Measurements from ENCODE around the gene OPCML.

Gene OPCML

DNA sequence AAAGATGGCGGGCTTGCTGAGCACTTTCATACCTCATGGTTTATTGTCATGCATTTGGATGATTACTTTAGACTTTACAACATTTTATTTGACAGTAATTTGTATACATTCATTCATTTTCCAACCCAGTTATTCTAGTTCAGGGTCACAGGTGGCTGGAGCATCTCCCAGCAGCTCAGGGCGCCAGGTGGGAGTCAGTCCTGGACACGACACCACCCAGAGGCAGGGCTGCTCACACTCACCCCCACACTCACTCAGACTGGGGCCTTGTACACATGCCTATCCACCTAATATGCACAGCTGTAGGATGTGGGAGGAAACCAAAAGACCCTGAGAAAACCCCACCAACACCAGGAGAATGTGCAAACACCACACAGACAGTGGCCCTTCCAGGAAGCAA, 123.9 kb downstream of the OPCML start:
- DNase-seq, result no peak

DNA sequence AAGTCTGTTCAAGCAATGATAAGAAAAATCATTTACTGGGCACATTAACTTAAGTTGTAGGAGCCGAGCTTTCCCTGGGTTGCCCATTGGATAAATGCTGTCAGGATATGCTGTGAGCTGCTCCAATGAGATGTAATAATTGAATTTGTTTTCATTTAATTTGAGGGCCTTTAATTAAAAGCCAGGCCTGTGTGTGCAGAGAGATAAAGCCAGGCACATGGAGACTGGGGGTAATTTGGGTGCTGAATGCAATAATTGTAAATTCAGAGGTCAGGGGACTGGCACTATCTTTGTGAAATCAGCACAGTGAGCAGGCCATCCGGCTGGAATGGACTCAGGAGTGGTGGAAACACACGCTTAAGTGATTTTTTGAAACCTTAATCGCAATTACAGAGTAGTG, 125.8 kb downstream of the OPCML start:
- no peak for DNase-seq

DNA sequence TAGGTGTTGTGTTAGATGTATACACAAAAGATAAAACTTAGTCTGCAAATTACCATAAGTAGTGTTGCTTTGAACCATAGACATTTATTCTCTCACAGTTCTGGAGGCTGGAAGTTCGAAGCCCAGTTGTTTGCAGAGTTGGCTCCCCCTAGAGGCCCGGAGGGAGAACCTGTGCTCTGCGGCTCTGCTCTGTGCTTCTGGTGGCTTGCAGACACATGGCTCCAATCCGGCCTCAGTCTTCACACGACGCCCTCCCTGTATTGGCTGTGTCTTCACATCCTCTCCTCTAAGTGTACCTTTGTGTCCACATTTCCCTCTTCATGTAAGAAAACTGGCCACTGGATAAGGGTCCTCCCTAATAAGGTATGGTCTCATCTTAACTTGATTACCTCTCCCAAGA, 128.4 kb downstream of the OPCML start:
- no peak for DNase-seq

DNA sequence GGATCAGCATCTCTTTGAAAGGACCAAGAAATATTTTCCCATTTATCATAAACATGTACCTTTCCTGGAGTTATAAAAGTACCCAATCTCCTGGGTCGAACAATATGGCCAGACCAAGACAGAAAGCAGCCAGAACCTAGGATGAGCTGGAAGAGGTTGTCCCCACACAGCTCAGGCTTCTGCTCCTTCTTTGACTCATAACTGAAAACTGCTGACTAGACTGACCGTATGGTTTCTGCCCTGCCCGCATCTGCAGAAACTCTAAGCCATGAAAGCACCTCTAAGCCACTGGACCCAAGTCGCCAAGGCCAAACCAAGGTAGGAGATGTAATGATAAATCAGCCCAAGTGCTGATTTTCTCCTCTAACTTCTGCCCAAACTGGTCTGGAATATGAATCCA, 129.8 kb downstream of the OPCML start:
- DNase-seq, result no peak

DNA sequence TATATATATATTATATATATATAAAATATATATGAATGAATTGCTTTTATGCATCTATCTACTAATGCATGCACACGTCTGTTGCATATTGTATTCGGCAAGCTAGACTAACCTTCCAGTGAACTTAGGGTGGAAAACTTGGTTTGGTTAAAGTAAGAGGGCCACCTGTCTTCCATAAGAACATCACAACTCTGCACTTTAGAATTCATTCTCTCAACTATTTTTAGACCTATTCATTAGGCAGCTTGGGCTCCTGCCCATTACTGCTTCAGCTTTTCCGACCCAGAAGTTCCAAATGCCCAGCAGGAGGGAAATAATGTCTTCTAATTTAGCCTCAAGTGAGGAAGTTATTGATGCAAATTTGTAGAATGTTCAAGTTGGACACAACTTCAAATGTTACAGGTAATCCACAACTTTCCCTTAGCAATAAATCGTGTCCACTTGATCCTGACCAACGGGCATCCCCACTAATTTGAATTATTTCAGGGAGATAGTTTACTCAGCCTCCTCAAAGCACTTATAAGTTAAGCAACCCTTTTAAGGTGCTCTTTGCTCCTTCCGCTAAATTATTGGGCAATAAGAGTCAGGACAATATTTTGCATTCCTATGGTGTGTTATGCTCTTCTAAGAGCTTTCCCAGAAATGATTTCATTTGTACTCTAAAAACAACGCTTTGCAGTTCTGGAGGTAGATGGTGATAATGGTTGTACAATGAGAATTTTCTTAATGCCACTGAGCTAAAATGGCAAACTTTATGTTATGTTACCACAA, 132.3 kb downstream of the OPCML start:
- DNase-seq, result no peak

DNA sequence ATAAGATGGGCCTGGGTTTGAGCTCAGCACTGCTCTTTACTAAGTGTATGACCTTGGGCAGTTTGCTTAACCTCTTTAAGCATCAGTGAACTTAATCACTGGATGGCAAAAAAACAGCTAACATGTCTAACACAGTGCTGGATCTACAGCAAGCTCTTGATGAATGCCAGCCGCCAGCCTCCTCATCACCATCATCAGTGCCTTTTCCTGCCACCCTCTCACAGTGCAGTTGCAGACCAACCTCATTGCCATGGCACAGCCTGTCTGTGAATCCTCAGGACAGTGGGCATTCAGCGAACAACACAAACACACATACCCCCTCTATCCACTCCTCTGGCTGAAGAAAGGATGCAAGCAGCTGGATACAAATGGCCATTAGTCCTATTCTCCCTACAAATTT, 133.0 kb downstream of the OPCML start:
- DNase-seq, result no peak

DNA sequence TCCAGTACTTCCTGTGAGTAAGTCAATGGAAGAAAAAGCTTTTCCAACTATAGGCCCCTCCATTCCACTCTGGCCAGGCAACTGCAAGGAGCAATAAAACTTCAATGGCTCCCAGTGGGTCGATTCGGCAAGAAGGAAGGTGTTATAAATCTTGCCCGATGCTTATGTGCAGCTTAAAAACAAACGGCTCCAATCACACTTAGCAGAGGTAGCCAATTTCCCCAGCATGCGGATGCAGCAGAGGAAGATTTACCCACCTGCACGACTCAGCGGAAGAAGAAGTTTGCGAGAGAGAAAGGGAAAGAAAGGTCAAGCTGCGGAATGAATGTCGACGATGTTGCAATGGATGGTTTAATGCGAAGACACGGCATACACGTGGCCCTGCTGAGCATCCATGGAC, 141.5 kb downstream of the OPCML start:
- peak; percentile 52 for DNase-seq

DNA sequence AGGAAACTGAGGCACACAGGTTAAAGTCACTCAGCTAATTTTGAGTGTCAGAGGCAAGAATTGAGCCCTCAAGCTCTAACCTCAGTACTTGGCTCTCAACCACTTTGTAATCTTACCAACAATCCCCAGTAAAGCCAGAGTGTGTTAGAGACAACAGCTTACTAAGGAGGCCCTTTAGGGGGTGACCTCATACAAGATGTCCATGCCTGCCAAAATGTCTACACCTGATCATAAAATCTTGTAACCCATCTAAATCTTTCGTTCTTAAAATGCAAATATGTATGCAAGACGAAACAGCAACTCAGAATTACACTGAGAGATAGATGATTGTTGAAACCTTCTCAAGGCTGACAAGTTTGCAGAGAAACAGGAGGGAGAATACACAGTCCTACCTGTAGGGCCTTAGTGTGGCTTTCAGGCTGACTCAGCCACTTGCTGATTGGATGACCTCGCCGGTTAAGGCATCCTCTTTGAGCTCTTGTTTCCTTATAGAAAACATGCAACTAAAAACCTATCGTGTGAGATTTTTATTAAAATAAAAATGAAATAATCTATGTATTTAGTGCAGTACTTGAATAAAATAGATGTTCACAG, 143.2 kb downstream of the OPCML start:
- DNase-seq, result no peak

DNA sequence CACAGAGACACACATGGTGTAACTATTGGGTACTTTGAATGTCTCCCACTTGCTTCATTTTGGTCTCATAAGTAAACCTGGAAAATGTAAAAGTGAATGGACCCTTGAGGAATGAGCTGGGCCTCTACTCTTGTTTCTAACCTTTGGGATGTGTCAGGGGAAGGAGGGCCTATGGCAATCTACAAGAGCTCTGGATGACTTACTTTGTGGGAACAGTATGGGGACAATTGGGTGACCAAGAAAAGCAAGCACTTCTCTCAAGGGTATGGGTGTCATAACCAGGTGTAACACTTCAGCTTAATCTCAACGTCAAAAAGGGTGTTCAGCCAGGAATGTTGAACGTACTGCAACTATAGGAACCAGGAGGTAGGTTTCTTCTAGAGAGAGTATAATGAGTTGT, 144.0 kb downstream of the OPCML start:
- DNase-seq, result no peak

DNA sequence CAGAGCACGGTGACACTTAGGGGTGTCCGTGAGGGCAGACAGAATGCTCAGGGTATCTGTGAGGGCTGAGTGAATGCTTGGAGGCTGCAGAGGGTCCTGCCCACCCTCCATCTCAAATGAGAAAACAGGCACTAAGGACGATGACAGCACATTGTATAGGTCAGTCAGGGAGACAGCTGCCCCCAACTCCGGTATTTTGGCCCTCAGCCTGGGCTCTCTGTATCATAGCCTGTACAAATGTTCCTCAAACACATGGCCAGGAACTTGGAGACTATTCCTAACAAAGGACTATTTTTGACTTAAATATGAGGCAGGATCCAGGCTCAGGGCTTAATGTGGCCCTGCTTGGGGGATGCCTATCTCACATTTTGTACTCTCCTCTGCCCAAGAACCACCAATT, 145.4 kb downstream of the OPCML start:
- DNase-seq, result no peak

DNA sequence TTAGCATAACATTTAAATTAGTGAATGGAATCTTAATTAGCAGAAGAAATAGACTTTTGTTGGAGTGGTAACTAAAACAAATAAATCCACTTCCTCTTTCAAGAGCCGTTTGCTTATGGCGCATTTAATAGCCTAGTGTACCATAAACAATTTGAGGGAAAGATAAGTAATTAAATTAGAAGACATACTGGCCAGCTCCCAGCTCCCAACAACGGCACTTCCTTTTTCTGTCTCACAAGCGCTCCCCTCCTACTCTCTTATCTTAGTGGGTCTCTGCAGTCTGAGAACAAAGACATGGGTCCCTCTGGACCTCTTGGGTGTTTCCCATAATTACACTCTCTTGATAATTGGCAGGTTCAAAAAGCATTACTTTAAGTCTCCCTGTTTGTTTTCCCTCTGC, 146.0 kb downstream of the OPCML start:
- no peak for DNase-seq

DNA sequence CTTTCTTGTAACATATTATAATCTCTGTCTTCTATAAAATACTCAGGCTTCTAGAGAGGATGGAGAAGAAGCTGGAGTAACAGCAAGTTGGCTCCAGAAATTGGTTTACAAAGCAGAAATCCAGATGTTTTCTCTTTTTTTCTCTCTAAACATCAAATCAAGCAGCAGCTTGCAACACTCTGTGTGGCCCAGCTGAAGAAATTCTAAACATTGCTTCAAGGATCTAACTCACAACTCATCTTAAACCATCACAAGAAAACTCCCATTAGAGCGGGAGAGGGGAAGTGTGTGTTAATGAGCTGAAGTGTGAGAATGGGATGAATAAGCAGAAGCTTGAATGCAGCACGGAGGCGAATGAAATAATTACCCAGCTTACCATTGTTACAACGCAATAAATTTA, 146.5 kb downstream of the OPCML start:
- no peak for DNase-seq

DNA sequence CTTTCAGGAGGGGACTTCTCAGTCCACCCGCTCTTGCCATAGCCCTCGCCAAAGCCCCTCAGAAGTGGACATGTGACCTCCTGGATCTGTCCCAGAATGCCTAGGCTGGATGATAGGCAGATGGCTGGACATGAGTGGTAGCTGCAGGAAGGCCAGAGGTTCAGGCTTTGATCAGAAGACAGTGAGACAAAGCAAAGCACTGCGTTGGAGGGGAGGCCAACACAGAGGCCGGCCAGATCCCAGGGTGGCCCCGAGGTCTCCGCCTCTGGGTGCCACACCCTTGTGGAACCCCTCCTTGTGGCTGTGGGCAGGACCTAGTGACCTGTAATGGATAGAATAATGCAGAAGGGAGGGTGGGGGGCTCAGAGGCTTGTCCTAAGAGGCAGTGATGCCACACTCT, 147.6 kb downstream of the OPCML start:
- DNase-seq, result no peak

DNA sequence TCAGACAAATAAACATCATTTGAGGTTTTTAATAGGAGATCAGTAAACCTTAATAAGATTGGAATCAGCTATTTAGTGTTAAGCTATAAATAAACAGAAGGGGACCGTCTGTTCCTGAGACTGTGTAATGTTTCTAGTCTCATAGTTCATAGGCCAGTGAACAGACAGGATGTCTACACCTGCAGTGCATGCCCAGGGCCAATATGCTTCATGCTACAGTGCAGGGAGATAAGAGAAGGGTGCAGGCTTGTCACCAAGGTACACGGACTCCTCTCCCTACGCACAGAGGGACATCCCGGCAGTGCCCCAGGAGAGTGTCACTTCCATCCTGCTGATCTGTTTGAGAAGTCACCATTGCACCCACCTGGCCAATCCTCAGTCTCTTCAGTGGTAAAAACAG, 148.6 kb downstream of the OPCML start:
- no peak for DNase-seq

DNA sequence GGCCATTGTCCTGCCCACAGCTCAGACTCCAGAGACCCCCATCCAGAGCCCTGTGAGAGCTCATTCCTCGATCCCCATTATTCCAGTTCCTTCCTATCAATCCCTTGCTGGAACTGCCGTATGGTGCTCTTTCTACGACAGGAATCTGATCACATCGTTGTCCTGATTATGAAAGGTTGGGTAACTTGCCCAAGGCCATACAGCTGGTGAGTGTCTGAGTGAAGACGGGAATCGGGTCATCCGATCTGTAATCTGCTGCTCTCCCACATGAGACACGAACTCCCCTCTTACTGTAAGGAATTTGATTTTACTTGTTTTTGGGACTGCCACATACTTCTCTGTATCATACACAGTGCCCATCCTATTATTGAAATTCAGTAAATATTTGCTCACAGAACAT, 149.1 kb downstream of the OPCML start:
- DNase-seq, result no peak

DNA sequence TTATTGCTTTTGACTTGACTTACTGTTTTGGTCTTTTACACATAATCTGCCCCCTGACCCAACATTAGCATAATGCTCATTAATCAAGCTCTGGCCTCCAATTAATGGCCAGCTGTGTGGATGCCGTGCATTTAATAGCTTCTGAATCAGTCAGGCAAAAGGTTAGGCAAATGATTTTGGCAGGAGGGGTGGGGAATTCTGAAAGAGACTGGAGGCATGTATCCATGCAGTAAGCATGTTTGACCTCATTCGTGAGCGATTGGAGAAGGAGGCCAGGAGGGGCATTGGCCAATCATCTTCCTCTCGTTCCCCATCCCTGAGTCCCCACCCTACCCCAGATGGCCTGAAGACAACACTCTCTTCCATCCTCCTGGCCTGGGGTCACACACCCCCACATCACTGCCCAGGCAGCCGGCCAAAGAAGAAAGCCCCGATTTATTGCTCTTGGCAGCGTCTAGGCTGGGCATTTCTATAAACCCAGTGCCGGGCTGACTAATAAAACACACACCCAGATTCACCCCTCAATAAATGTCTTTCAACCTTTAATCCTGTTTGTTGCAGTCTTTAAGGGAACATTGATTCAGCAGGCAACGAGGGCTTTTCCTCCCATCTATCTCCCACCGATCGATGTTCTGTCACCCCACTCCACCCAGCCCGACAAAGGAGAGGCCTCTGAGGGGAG, 150.0 kb downstream of the OPCML start:
- DNase-seq, result no peak

DNA sequence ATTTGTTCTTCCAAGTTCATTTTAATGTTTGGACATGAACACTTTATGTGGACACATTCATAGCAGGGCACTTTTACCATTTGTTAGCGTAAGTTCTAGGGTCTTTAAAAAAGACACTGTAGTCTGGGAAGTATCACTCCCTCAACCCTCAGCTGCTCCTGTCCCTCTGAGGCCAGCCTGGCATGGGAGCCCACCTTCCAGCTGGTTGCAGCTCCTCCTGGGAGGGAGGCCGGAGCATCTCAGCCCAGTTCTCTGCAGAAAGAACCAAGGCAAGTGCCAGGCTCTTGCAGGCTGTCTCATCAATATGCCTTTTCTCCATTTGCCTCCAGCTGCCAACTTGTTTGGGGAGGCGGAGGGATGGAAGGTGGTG, 150.6 kb downstream of the OPCML start:
- no peak for DNase-seq

DNA sequence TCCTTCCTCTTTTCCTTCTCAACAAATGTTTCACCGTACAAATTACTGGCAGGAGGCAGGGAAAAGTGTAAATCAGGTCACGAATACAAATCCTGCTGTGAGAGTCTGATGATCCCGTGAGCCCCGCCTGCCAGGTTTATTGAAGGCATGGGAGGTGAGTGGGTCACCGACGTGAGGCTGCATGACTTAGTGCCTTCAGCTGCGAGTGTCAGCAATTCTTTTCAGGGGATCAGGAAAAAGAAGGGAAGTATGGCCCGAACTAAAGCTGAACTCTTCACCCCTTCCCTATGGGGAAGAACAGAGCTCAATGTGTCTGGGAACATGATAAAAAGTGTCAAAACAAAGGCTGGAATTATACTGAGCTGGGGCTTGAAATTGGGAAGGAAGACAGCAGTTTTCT, 166.2 kb downstream of the OPCML start:
- no peak for DNase-seq

DNA sequence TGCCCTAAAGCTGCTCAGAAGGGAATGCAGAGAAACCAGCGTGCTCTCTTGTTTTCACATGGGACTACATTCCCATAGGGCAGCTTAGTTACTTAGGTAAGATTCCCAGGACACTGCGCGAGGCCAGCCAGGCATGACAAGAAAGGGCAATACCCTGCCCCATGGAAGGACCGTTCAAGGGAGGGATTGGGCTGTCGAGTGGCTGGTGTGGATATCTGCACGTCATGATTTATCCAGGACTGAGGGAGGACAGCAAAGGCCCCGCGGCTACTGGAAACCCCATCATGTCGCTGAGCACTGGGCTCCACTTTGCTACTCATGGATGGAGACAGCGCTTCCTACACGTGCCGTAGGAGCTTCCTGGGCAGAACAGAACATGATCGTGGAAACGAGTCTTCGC, 169.4 kb downstream of the OPCML start:
- no peak for DNase-seq

DNA sequence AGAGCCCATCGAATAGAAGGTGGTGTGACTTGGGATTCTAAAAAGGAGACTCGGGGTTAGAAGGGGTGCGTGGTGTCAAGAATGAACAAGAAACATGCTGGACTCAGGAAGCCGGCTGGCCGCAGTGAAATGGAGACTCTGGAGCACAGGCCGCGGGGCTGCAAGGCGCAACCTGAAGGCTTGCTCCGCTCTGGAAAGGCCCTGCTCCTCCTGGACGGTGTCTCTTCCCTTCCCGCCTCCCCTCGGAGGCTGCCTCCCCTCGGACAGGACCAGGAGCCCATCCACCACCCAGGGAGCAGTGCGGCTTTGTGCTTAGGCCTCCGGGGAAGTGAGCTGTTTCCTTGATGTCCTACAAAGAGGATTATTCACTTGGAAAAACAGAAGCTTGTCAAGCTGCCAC, 170.1 kb downstream of the OPCML start:
- DNase-seq, result no peak

DNA sequence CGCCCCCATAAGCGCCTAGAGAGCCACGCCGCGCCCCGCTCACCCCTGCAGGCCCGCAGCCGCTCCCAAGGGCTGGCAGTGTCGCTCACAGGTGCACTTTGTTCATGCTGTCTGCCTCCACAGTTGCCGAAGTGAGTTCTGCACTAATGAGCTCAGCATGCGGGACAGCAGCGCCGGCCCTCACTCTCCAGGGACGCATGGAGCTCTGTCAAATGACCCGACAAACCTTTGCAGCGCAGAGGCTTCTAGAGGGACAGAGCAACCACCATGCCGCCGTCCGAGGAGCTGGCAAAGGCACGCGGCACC, 170.7 kb downstream of the OPCML start:
- no peak for DNase-seq

DNA sequence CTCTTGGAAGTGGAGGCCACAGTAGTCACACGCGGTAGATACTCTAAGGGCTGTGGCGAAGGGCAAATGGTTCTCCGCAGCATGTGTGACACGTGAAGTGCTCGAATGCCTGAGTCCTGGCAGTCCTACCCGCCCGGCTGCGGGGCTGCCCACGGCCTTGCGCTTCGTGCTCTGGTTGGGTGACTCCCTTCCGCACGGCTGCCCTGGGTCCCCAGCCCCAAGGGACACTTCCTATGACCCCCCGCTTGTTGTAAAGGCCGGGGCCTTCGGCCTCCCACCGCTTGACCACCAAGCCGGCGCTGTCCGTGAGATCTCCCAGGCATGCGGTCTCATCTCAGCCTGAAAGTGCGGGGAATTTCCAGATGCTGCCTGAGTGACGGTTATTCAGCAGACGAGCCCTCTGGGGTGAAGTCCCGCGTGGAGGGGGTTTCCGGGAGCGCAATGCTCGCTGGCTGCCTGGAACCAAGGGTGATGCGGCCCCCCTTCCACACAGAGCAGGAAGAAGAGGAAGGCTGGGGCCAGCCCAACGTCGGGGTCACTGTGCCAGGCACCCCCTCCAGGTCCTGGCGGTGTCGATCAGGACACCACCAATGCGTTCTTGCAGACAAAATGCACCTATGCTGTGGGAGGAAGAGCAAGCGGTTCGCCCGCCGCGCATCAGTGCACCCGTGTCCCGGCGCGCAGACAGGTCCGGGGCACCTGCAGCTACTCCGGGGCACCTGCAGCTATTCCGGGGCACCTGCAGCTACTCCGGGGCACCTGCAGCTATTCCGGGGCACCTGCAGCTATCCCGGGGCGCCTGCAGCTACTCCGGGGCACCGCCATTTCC, 171.2 kb downstream of the OPCML start:
- no peak for DNase-seq

DNA sequence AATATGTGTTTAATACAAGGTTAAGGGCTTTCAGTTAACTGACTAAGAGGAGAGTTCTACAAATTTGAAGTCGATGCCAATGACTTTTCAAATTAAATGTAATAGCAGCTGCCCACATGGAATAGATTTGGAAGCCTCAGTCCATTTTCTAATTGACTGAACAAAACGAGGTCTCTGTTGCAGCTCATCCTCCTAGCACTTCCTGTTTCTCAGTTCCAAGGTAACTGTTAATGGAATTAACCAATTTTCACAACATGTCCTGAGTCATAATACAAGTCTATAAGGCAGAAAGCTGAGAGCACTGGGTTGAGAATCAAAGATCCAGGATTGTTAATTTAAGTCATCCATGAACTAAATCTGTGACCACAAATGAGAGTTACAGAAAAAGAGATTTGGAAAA, 177.2 kb downstream of the OPCML start:
- no peak for DNase-seq

DNA sequence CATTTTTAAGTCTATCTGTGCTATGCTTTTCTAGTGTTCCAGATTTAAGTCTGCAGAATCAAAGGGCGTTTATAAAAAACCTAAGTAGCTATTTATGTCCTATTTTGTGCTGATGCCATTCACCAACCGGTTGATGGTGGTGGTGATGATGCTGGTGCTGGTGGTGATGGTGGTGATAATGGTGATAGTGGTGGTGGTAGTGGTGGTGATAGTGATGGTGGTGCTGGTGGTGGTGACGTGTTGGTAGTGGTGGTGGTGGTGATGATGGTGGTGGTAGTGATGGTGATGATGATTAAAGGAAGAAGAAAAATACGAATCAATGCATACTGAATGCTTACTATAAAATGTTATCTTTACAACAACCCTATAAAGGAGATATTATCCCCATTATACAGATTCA, 178.2 kb downstream of the OPCML start:
- DNase-seq, result no peak
